Mucosa of descending colon (tissue), 3 donors: ENCODE data around the gene FYB2. TPM values are rescaled to one million over a fixed set of nuclear protein-coding genes. Genes with fewer than 3 reads are reported as not detected.

Source experiments
- ATAC-seq: fragments of 200-7000 bp; cut with Tn5 transposase; one replicate; pipeline ENCODE4 v1.9.1; 2020; ENCODE audit warnings: mild to moderate bottlenecking, moderate library complexity
- DNase-seq, 3 donors: peaks; one replicate each; pipeline ENCODE4 v3.0.0-alpha.2; 2020
- H3K36me3 ChIP-seq: fragments of 200-600 bp; one replicate; pipeline ENCODE4 v1.8.0; 2021; ENCODE audit warnings: low read depth, mild to moderate bottlenecking
- H3K4me1 ChIP-seq: fragments of 200-600 bp; one replicate; pipeline ENCODE4 v1.8.0; 2021; ENCODE audit warnings: low read depth, mild to moderate bottlenecking
- H3K4me3 ChIP-seq: fragments of 200-600 bp; one replicate; pipeline ENCODE4 v1.8.0; 2021; ENCODE audit warnings: mild to moderate bottlenecking
- H3K9me3 ChIP-seq: fragments of 200-600 bp; one replicate; pipeline ENCODE4 v1.8.0; 2021; ENCODE audit warnings: mild to moderate bottlenecking
- CTCF ChIP-seq: fragments of 200-600 bp; IDR thresholded peaks from one replicate; pipeline ENCODE4 v1.8.0; 2022; ENCODE audit warnings: antibody characterized with exemption, mild to moderate bottlenecking
- intact Hi-C, 2 donors: fragments of 100-400 bp; cut with DNase I in 1 of 2; cut with micrococcal nuclease in 1 of 2; formaldehyde crosslinking; loops; one replicate each; pipeline versions ENCODE4 v1.11.0 to v1.11.1; 2022; cut with DNase I, micrococcal nuclease
- total RNA-seq, 3 donors: library from RNA; stranded (reverse); fragmentation: NEBNext Ultra II Directional in 2 of 3; extraction: Animal tissue kit (Norgen Biotek cat#: 25700) in 2 of 3; gene quantifications; one replicate each; pipeline versions ENCODE4 v1.2.1 to v1.2.4, GENCODE V29; 2021 to 2023
- donor health status: DM: no; HTN: no; CAD: no; lungs with moderate emphysema.
- donor health status: DM: no; HTN: no; CAD: no.
- donor health status: DM: no; HTN: yes; CAD: no.

FYB2 gene
- total RNA-seq, 3 donors from 2014 or later, result 0.90 to 3.0 (median 0.95) TPM

- H3K9me3 ChIP-seq, result no peaks in the 10 kb centered on the region
- H3K36me3 ChIP-seq, result no peaks in the 10 kb centered on the region
- no peak for TF ChIP-seq CTCF
- no peak for DNase-seq
- intact Hi-C loops, result no loop called here
- no peak overlapping the region for H3K4me3 ChIP-seq
- H3K4me1 ChIP-seq, result no peaks in the 10 kb centered on the region
- ATAC-seq, result no peak
Measured at GRCh38 chr1:56834137-56834900, 15.1 kb upstream of the FYB2 start.

GRCh38 chr1:56833088-56833487 lies 13.9 kb upstream of the FYB2 start:
- Histone ChIP-seq H3K36me3 (no peaks in the 10 kb centered on the region), H3K4me3 (no peak overlapping the region), H3K9me3 (no peaks in the 10 kb centered on the region), H3K4me1 (no peaks in the 10 kb centered on the region)
- intact Hi-C loops, result no loop called here
- no peak for TF ChIP-seq CTCF
- DNase-seq, result no peak
- no peak for ATAC-seq

DNA sequence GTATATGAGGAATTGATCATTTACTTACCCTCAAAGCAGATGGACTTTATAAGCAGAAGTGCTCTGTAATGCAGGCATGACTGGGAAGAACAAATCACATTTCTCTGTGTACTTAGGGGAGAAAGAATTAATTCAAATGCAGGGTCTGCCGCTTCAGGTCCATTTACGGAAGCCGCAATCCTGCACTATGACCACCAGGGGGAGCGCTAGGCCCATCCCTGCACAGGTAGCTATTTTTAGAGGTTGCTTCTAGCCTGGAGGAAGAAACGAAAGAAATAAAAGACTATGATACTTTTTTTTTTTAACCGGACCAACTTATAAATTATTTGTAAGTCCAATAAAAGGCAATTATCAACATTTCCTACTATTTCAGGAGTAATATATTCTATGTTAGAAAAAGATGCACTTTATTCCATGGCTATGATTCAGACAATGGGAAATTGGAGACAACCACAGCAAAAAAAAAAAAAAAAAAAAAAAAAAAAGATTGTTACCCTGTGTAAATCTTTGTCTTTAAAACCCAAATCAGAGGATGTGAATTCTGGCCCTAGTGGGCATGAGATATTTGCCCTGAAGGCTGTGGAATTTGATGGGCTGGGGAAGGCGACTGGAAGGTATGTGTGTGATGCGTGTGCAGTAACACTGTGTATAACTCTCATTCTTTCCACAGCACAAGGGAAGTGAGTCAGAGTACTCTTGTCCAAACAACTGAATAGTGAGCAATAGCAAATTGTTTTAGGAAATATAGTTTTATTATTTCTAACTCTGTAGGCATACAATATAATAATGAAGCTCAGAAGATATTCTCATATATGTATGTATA lies 12.9 kb upstream of the FYB2 start:
- Histone ChIP-seq H3K4me3 (no peak overlapping the region), H3K36me3 (no peaks in the 10 kb centered on the region), H3K9me3 (no peaks in the 10 kb centered on the region), H3K4me1 (no peaks in the 10 kb centered on the region)
- intact Hi-C loops, result no loop called here
- ATAC-seq (peak; percentile 85), DNase-seq (peak in 2 of 3 donors; percentile 61 to 67)
- TF ChIP-seq CTCF, result peak; percentile 92

DNA sequence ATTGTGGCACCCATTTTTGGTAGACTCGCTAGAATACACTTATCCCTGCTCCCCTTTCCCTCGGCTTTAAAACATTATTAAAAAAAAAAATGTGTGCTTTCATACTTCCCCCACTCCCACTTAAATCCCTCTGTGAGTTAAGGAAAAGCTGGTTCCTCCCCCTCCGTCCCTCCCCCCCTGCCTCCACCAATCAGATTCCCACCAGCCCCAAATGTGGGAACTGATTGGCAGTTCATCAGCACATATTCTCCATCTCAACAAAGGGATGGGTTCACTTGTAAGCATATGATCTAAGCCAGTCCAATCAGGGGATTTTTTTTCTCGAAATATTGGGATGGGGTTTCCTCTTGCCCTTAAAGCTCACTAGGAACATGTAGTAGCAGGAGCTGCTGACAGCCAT lies 10.8 kb upstream of the FYB2 start:
- no peak for ATAC-seq
- H3K4me3 ChIP-seq, result no peak overlapping the region
- H3K9me3 ChIP-seq, result no peaks in the 10 kb centered on the region
- DNase-seq, result no peak
- H3K36me3 ChIP-seq, result no peaks in the 10 kb centered on the region
- TF ChIP-seq CTCF, result no peak
- no peaks in the 10 kb centered on the region for H3K4me1 ChIP-seq
- intact Hi-C loops, result no loop called here

DNA sequence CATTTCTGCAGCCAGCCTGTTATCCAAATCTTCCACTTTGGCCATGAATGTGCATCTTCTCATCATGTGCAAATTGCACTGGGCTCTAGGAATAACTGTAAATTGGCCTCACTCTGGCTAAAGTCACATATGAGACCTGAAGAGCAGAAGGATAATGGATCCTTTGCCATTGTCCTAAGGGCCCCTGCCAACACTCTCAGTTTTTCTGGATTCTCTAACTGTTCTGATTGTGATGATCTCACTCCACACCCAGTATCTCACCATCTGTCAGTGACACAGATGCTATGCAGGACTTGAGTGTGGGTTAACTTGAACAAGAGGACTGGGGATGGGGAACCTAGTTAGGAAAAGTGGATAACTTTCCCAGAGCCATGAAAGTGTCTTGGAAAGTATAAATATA lies 8.5 kb upstream of the FYB2 start:
- intact Hi-C loops, result no loop called here
- Histone ChIP-seq H3K36me3 (no peaks in the 10 kb centered on the region), H3K9me3 (no peaks in the 10 kb centered on the region), H3K4me1 (no peaks in the 10 kb centered on the region), H3K4me3 (no peak overlapping the region)
- ATAC-seq (no peak), DNase-seq (no peak)
- TF ChIP-seq CTCF, result no peak
